ENCODE results near the gene CCDC33.
A peak's percentile ranks its signal among the peaks of the same experiment; 100 is the strongest.

Gene CCDC33

DNA sequence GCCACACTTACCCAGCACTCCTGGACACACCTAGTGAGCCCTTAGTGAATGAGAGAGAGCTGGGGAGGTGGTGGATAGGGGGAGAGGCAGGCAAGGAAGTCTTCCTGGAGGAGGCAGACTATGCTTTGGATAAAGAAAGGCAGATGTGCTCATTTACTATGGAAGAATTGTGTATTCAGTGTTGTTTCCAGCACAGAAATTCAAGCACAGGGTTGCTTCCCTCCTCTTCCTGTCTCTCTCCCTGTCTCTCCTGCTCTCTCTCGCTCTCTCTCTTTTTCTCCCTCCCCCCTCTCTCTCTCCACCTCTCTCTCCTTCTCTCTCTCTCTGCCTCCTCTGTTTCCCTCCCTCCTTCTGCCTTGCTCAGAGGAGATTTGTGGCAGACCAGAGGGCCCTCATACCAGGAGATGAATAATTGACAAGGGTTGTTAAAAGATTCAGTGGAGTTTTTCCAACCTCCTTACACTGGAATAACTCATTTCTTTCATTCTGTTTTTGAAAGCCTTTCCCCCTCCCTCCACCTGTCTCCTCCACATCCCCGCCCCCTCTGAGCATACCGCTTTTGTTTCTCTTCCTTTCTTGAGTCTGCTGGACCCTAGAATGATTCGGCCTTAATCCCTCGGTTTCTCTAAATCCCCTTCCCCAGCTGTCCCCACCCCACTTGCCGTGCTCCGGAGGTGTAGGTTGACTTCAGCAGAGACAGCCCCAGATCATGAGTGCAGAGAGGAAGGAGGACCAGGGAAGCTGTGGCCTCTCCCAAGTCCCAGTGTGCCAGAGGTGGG is 65.6 kb downstream of the CCDC33 start (continued):
- TF ChIP-seq YY2 (tag by site-specific recombination; IDR thresholded peaks at IDR 0.05) (no peak), SALL2 (tag by site-specific recombination; IDR thresholded peaks at IDR 0.05; ENCODE audit: borderline replicate concordance) (no peak), ZNF707 (tag by site-specific recombination; IDR thresholded peaks at IDR 0.05) (no peak), GLIS2 (tag by site-specific recombination; IDR thresholded peaks at IDR 0.05) (no peak)
- TF ChIP-seq, protein P1, sequence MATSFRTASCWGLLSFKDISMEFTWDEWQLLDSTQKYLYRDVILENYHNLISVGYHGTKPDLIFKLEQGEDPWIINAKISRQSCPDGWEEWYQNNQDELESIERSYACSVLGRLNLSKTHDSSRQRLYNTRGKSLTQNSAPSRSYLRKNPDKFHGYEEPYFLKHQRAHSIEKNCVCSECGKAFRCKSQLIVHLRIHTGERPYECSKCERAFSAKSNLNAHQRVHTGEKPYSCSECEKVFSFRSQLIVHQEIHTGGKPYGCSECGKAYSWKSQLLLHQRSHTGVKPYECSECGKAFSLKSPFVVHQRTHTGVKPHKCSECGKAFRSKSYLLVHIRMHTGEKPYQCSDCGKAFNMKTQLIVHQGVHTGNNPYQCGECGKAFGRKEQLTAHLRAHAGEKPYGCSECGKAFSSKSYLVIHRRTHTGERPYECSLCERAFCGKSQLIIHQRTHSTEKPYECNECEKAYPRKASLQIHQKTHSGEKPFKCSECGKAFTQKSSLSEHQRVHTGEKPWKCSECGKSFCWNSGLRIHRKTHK (tag by site-specific recombination; IDR thresholded peaks at IDR 0.05): no peak

- Histone ChIP-seq H3K27ac (ENCODE audit: extremely low read depth, low read depth, low read length) (no peak overlapping the region), H3K9me3 (ENCODE audit: control insufficient read depth, insufficient read depth, low read depth, low read length) (no peaks in the 10 kb centered on the region), H3K36me3 (ENCODE audit: control insufficient read depth in 2 of 2, insufficient read depth in 1 of 2, low read length in 2 of 2) (no peaks in the 10 kb centered on the region), H3K4me3 (ENCODE audit: low read depth, low read length) (no peak overlapping the region), H3K4me1 (ENCODE audit: control insufficient read depth, insufficient read depth, low read length) (no peaks in the 10 kb centered on the region; the same call in 1 of the 2 replicates)
- POLR2A ChIA-PET: no interaction called here
- CTCF ChIA-PET: interaction anchor here (0.7 to 2.4 kb wide), 8 partner anchors 12 to 329 kb away, joined by 3 to 26 read pairs (median 4); no protein-coding TSS in a partner anchor
- TF ChIP-seq ZNF133 (tag by site-specific recombination; IDR thresholded peaks at IDR 0.05) (0 out of 2 replicates have a peak, but pooled peaks have one; percentile 3), ZNF394 (tag by site-specific recombination; IDR thresholded peaks at IDR 0.05; ENCODE audit: borderline replicate concordance) (no peak), ZIC2 (tag by site-specific recombination; IDR thresholded peaks at IDR 0.05) (peak; percentile 93), ZNF2 (tag by site-specific recombination; IDR thresholded peaks at IDR 0.05) (peak; percentile 63; the same call in 1 of the 2 replicates), ZBTB21 (tag by site-specific recombination; IDR thresholded peaks at IDR 0.05) (no peak), ZBTB20 (tag by site-specific recombination; IDR thresholded peaks at IDR 0.05) (no peak), ZNF549 (tag by site-specific recombination; IDR thresholded peaks at IDR 0.05) (no peak), ZNF629 (tag by site-specific recombination; IDR thresholded peaks at IDR 0.05) (no peak), ZBTB17 (tag by site-specific recombination; IDR thresholded peaks at IDR 0.05) (peak; percentile 39; the same call in 1 of the 2 replicates), ZNF654 (tag by site-specific recombination; IDR thresholded peaks at IDR 0.05; ENCODE audit: low read depth) (peak; percentile 40), ZNF837 (tag by site-specific recombination; IDR thresholded peaks at IDR 0.05) (no peak), ZNF280D (tag by site-specific recombination; IDR thresholded peaks at IDR 0.05) (no peak), SCRT1 (tag by site-specific recombination; IDR thresholded peaks at IDR 0.05; ENCODE audit: borderline replicate concordance) (no peak), ZNF600 (tag by site-specific recombination; IDR thresholded peaks at IDR 0.05) (peak; percentile 37; the same call in 1 of the 2 replicates), ZBTB11 (tag by site-specific recombination; conservative IDR thresholded peaks at IDR 0.05; ENCODE audit: low read depth) (no peak), ZNF558 (tag by site-specific recombination; IDR thresholded peaks at IDR 0.05) (no peak), GLIS2 (tag by site-specific recombination; IDR thresholded peaks at IDR 0.05) (peak; percentile 7; the same call in 1 of the 2 replicates), KLF8 (tag by site-specific recombination; IDR thresholded peaks at IDR 0.05) (0 out of 2 replicates have a peak, but pooled peaks have one; percentile 46)
- TF ChIP-seq, protein P2, sequence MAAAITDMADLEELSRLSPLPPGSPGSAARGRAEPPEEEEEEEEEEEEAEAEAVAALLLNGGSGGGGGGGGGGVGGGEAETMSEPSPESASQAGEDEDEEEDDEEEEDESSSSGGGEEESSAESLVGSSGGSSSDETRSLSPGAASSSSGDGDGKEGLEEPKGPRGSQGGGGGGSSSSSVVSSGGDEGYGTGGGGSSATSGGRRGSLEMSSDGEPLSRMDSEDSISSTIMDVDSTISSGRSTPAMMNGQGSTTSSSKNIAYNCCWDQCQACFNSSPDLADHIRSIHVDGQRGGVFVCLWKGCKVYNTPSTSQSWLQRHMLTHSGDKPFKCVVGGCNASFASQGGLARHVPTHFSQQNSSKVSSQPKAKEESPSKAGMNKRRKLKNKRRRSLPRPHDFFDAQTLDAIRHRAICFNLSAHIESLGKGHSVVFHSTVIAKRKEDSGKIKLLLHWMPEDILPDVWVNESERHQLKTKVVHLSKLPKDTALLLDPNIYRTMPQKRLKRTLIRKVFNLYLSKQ (tag by site-specific recombination; IDR thresholded peaks at IDR 0.05; ENCODE audit: borderline replicate concordance): no peak
- TF ChIP-seq, protein P3, sequence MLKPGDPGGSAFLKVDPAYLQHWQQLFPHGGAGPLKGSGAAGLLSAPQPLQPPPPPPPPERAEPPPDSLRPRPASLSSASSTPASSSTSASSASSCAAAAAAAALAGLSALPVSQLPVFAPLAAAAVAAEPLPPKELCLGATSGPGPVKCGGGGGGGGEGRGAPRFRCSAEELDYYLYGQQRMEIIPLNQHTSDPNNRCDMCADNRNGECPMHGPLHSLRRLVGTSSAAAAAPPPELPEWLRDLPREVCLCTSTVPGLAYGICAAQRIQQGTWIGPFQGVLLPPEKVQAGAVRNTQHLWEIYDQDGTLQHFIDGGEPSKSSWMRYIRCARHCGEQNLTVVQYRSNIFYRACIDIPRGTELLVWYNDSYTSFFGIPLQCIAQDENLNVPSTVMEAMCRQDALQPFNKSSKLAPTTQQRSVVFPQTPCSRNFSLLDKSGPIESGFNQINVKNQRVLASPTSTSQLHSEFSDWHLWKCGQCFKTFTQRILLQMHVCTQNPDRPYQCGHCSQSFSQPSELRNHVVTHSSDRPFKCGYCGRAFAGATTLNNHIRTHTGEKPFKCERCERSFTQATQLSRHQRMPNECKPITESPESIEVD (tag by site-specific recombination; IDR thresholded peaks at IDR 0.05): no peak
Measured at GRCh38 chr15:74302821-74303359, 66.8 kb downstream of the CCDC33 start.
